ENCODE data around the gene TMCC2.

DNA sequence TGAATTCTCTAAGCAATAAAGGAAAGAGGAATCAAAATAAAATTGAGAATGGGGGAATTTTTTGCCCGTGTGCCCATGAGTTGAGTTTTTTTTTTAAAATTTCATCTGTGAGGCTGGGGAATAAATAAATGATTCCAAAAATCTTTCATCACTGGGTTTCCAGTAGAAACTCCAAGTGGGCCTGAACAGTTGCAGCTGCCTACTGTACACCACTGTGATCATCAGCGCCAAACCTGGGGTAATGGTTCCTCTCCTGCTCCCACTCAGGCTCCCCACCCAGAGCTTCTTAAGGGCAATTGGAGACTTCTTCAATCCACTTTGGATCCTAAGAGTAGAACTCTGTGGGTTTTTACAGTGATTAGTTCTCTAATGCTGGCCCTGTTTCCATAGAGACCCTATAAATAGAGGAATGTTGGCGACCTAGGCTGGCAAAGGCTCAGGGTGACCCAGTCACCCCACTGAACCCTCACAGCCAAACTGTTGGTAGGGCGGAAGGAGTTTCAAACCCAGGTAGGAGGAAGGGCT lies 9.3 kb downstream of the TMCC2 start:
- TF ChIP-seq POLR2A (IDR thresholded peaks at IDR 0.05; ENCODE audit: control extremely low read depth in 1 of 2, low read depth in 2 of 2, low read length in 2 of 2) (no peak), POLR2AphosphoS5 (IDR thresholded peaks at IDR 0.05; ENCODE audit: low read depth, low read length) (no peak), BRCA1 (IDR thresholded peaks at IDR 0.05; ENCODE audit: low read depth, low read length) (no peak), CHD2 (IDR thresholded peaks at IDR 0.05; ENCODE audit: low read length) (no peak), TAF1 (IDR thresholded peaks at IDR 0.05; ENCODE audit: low read depth, low read length) (no peak), TBP (IDR thresholded peaks at IDR 0.05; ENCODE audit: low read depth, low read length) (no peak), GABPA (IDR thresholded peaks at IDR 0.05; ENCODE audit: borderline replicate concordance, insufficient read depth, low read length) (no peak), RNF2 (IDR thresholded peaks at IDR 0.05; ENCODE audit: borderline replicate concordance, low read depth, low read length, missing control alignments, poor library complexity, severe bottlenecking) (no peak)
- TF ChIP-seq, protein P1, sequence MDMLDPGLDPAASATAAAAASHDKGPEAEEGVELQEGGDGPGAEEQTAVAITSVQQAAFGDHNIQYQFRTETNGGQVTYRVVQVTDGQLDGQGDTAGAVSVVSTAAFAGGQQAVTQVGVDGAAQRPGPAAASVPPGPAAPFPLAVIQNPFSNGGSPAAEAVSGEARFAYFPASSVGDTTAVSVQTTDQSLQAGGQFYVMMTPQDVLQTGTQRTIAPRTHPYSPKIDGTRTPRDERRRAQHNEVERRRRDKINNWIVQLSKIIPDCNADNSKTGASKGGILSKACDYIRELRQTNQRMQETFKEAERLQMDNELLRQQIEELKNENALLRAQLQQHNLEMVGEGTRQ (IDR thresholded peaks at IDR 0.05; ENCODE audit: low read length), result no peak
- TF ChIP-seq, protein P2, sequence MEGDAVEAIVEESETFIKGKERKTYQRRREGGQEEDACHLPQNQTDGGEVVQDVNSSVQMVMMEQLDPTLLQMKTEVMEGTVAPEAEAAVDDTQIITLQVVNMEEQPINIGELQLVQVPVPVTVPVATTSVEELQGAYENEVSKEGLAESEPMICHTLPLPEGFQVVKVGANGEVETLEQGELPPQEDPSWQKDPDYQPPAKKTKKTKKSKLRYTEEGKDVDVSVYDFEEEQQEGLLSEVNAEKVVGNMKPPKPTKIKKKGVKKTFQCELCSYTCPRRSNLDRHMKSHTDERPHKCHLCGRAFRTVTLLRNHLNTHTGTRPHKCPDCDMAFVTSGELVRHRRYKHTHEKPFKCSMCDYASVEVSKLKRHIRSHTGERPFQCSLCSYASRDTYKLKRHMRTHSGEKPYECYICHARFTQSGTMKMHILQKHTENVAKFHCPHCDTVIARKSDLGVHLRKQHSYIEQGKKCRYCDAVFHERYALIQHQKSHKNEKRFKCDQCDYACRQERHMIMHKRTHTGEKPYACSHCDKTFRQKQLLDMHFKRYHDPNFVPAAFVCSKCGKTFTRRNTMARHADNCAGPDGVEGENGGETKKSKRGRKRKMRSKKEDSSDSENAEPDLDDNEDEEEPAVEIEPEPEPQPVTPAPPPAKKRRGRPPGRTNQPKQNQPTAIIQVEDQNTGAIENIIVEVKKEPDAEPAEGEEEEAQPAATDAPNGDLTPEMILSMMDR (IDR thresholded peaks at IDR 0.05; ENCODE audit: control extremely low read depth in 1 of 3, insufficient read depth in 1 of 3, low read depth in 1 of 3, low read length in 3 of 3), result no peak

All from H1 (cell line).